Cardiac muscle cell (in vitro differentiated cells and primary cell): ENCODE data around the gene PHLDA1. TPM values are rescaled to one million over a fixed set of nuclear protein-coding genes. Genes with fewer than 3 reads are reported as not detected.
"Not testable (repeated sequence)": the region's sequence is repeated elsewhere in the genome, so short reads cannot be mapped to it uniquely, and the experiment has no call there.

Experiments used
- DNase-seq, 2 donors: peaks; one replicate each; pipeline versions ENCODE4 v3.0.0 to v3.0.0-alpha.2; 2010 to 2017; ENCODE audit warnings: low read depth in 1 of 2, low spot score in 1 of 2
- H3K27ac ChIP-seq: fragments of 200-600 bp; sonication (generic); 2 replicates; pipeline ENCODE4 v1.5.1; 2016
- H3K27me3 ChIP-seq: fragments of 200-600 bp; sonication (generic); 2 replicates; pipeline ENCODE4 v1.6.0; 2016; ENCODE audit warnings: control low read depth
- H3K36me3 ChIP-seq: fragments of 200-600 bp; sonication (generic); 2 replicates; pipeline ENCODE4 v1.5.1; 2016; ENCODE audit warnings: control low read depth
- H3K4me1 ChIP-seq: fragments of 200-600 bp; sonication (generic); 2 replicates; pipeline ENCODE4 v1.8.1; 2017; ENCODE audit warnings: low read depth, mild to moderate bottlenecking, mixed run types
- H3K4me3 ChIP-seq: fragments of 200-600 bp; sonication (generic); 2 replicates; pipeline ENCODE4 v1.5.1; 2016; ENCODE audit warnings: mild to moderate bottlenecking
- H3K9me3 ChIP-seq: fragments of 200-600 bp; sonication (generic); 2 replicates; pipeline ENCODE4 v1.5.1; 2017; ENCODE audit warnings: low read depth, mild to moderate bottlenecking, control low read depth
- CTCF ChIP-seq: IDR thresholded peaks from 2 replicates; pipeline ENCODE4 v1.5.1; 2012; ENCODE audit warnings: low read depth, mild to moderate bottlenecking, low read length
- polyA plus RNA-seq: library from polyadenylated mRNA; unstranded; fragments of >200 nt; fragmentation: Nextera tagmentation; extraction: Ambion mirVana; gene quantifications from 2 replicates; pipeline ENCODE4 v1.2.1, GENCODE V29; 2016
- total RNA-seq: library from RNA; depleted of rRNA; stranded (reverse); fragments of >200 nt; gene quantifications from 2 replicates; pipeline ENCODE4 v1.2.3, GENCODE V29; 2016

The PHLDA1 gene
- total and polyA plus RNA-seq, 2 experiments from 2014 or later = 5.8 to 8.1 TPM

GRCh38 chr12:75996861-75997447 lies 34.6 kb downstream of the PHLDA1 start:
- Histone ChIP-seq H3K9me3 (no peaks in the 10 kb centered on the region), H3K27me3 (no peaks in the 10 kb centered on the region), H3K27ac (no peak overlapping the region), H3K4me3 (no peak overlapping the region), H3K4me1 (peaks cover 10% of the 10 kb centered on the region), H3K36me3 (no peaks in the 10 kb centered on the region)
- DNase-seq = peak in 1 of 2 donors; percentile 62
- TF ChIP-seq CTCF = no peak

GRCh38 chr12:75995691-75996090 lies 35.9 kb downstream of the PHLDA1 start:
- Histone ChIP-seq H3K4me3 (no peak overlapping the region), H3K9me3 (no peaks in the 10 kb centered on the region), H3K36me3 (no peaks in the 10 kb centered on the region), H3K27ac (no peak overlapping the region), H3K27me3 (no peaks in the 10 kb centered on the region), H3K4me1 (peaks cover 10% of the 10 kb centered on the region)
- no peak for TF ChIP-seq CTCF
- DNase-seq = no peak

GRCh38 chr12:75994069-75994740 lies 37.4 kb downstream of the PHLDA1 start:
- Histone ChIP-seq H3K27me3 (no peaks in the 10 kb centered on the region), H3K36me3 (no peaks in the 10 kb centered on the region), H3K4me1 (peaks cover 17% of the 10 kb centered on the region), H3K4me3 (no peak overlapping the region), H3K9me3 (no peaks in the 10 kb centered on the region), H3K27ac (no peak overlapping the region)
- no peak for DNase-seq
- TF ChIP-seq CTCF = no peak

- Histone ChIP-seq H3K27me3 (no peaks in the 10 kb centered on the region), H3K4me1 (peaks cover 17% of the 10 kb centered on the region), H3K36me3 (no peaks in the 10 kb centered on the region), H3K27ac (no peak overlapping the region), H3K9me3 (no peaks in the 10 kb centered on the region), H3K4me3 (no peak overlapping the region)
- no peak for TF ChIP-seq CTCF
- no peak for DNase-seq
Measured at GRCh38 chr12:75991753-75992152, 39.8 kb downstream of the PHLDA1 start.

- Histone ChIP-seq H3K27me3 (no peaks in the 10 kb centered on the region), H3K36me3 (no peaks in the 10 kb centered on the region), H3K4me3 (no peak overlapping the region), H3K27ac (no peak overlapping the region), H3K4me1 (peaks cover 17% of the 10 kb centered on the region), H3K9me3 (no peaks in the 10 kb centered on the region)
- DNase-seq = no peak
- TF ChIP-seq CTCF = no peak
Measured at GRCh38 chr12:75990189-75990912, 41.2 kb downstream of the PHLDA1 start.

- H3K27me3 ChIP-seq, DNase-seq: not testable (repeated sequence)
Measured at GRCh38 chr12:75987709-75988108, 43.9 kb downstream of the PHLDA1 start.

More at GRCh38 chr12:75987709-75988108, 43.9 kb downstream of the PHLDA1 start:
- not testable (repeated sequence) for H3K27ac ChIP-seq, H3K4me1 ChIP-seq, H3K36me3 ChIP-seq, H3K9me3 ChIP-seq, H3K4me3 ChIP-seq
